Measurements from ENCODE around the gene DCC.

DCC gene

DNA sequence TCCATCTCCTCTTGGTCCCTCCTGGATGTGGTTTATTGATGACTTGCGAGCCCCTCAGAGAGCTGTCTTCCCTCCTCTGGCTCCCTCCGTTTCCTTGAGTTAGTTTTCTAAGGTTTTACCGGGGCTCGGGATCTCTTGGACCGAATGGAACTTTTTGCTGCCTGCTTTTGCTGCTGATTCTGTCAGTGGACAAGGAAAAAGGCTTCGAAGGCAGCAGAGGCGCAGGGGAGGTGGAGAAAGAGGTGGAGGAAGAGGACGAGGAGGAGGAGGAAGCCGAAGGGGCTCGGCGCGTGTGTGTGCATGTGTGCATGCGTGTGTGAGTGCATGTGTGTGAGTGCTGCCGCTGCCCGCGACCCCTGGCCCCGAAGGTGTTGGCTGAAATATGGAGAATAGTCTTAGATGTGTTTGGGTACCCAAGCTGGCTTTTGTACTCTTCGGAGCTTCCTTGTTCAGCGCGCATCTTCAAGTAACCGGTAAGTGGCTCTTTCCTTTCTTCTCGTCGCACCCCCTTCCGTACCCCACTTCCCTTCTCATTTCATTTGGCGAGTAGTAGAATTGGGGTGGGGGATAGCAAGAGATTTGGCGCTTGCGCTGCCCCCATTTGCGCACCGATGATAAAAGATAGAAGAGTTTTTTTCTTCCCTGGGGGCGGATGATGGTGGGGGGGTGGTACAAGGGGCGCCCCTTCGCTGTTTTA lies 557 bp downstream of the DCC start:
- Histone ChIP-seq H3K4me3 (peak overlapping the region; percentile 58), H3K27ac (no peak overlapping the region)
- TF ChIP-seq, protein P1, sequence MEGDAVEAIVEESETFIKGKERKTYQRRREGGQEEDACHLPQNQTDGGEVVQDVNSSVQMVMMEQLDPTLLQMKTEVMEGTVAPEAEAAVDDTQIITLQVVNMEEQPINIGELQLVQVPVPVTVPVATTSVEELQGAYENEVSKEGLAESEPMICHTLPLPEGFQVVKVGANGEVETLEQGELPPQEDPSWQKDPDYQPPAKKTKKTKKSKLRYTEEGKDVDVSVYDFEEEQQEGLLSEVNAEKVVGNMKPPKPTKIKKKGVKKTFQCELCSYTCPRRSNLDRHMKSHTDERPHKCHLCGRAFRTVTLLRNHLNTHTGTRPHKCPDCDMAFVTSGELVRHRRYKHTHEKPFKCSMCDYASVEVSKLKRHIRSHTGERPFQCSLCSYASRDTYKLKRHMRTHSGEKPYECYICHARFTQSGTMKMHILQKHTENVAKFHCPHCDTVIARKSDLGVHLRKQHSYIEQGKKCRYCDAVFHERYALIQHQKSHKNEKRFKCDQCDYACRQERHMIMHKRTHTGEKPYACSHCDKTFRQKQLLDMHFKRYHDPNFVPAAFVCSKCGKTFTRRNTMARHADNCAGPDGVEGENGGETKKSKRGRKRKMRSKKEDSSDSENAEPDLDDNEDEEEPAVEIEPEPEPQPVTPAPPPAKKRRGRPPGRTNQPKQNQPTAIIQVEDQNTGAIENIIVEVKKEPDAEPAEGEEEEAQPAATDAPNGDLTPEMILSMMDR (IDR thresholded peaks at IDR 0.05), result no peak
- DNase-seq (ENCODE audit: low spot score), result no peak

DNA sequence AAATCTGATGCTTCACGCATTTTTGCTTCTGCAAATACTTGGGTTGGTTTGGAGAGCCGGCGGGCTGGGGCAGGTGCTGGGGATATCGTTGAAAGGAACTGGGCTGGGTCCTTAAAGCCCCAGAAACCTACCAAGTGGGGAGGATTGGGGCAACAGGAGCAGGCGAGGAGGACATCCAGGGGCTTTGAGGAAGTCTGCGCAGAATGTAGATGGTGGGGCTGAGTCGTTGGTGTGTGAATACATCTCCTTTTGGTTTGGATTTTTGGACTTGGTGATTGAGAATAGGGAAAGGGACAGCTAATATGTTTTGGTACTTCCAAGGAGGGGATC lies 1.1 kb downstream of the DCC start:
- no peak overlapping the region for H3K27ac ChIP-seq
- TF ChIP-seq, protein P1 (IDR thresholded peaks at IDR 0.05), result no peak
- no peak for DNase-seq (ENCODE audit: low spot score)
- no peak overlapping the region for H3K4me3 ChIP-seq

GRCh38 chr18:52341608-52342381 lies 1.8 kb downstream of the DCC start:
- peak overlapping the region; percentile 53 for H3K4me3 ChIP-seq
- no peak for DNase-seq (ENCODE audit: low spot score)
- TF ChIP-seq, protein P1 (IDR thresholded peaks at IDR 0.05), result no peak
- no peak overlapping the region for H3K27ac ChIP-seq

DNA sequence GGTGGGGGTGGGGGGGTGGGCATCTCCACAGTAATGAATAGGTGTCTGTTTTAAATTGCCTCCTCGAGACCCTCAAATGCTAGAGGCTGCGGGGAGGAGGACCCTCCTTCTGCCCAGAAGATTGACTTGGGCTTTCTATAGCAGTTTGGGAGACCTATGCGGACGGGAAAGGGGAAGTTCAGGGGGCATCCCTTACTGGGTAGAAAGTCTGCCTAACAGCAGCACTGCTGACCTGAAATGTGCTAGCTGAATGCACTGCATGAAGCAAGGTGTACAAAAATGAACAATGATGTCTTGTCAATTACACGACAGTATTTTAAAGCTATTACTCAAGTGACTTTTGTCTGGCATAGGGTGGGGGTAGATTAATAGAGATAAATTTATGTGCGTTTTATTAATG lies 2.5 kb downstream of the DCC start:
- no peak for DNase-seq (ENCODE audit: low spot score)
- no peak overlapping the region for H3K4me3 ChIP-seq
- no peak overlapping the region for H3K27ac ChIP-seq
- TF ChIP-seq, protein P1 (IDR thresholded peaks at IDR 0.05), result no peak

DNA sequence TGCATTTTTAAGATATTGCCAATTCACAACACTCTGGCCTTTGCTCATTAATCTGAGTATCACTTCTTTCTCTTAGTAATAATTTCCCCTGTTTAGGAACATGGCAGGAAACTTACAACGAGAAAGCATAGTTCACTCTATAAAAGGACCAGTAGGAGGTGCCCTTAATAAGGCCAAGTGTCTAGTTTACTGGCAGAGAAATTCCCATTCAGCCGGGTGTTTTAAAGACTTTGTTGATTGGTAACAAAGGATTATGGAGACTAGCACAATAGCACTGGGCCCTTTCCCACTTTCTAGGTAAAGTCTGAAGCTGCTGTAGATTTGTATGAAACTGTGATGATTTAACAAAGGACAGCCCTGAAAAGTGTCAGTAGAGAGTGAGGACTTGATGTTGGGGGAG lies 3.1 kb downstream of the DCC start:
- H3K4me3 ChIP-seq, result no peak overlapping the region
- DNase-seq (ENCODE audit: low spot score), result no peak
- no peak overlapping the region for H3K27ac ChIP-seq
- TF ChIP-seq, protein P1 (IDR thresholded peaks at IDR 0.05), result no peak

- TF ChIP-seq, protein P1 (IDR thresholded peaks at IDR 0.05), result no peak
- H3K4me3 ChIP-seq, result no peak overlapping the region
- DNase-seq (ENCODE audit: low spot score), result no peak
- no peak overlapping the region for H3K27ac ChIP-seq
Observed at GRCh38 chr18:52343731-52344340, 3.8 kb downstream of the DCC start.
